GM10266 (cell line): ENCODE results near the gene FBXO48.

Source experiments
- DNase-seq: peaks from one replicate; pipeline ENCODE4 v3.0.0; 2012; ENCODE audit errors: extremely low spot score
- TF ChIP-seq, protein P1 (sequence below): IDR thresholded peaks from 2 replicates; pipeline ENCODE4 v1.5.1; 2012; ENCODE audit warnings: mild to moderate bottlenecking, low read depth; ENCODE audit not compliant: control insufficient read depth, insufficient read depth; ENCODE audit errors: missing control alignments

The FBXO48 gene

DNA sequence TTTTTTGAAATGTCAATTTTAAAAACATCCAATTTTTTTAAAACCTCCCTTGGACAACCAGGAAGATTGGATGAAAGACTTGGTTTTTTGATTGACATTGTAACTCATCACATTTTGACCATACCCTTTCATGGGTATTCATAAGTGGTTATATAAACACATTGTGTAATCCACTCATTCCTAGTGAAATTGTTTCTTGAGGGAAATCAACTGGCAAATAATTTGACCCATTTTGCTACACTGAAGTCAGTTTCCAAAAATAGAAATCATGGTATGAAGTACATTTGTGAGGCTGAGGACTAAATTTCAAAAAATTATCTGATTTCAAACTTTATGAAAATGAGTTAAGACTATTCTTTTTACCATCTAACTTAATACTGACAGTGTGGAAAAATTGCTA, 31.5 kb downstream of the FBXO48 start:
- DNase-seq, result no peak
- TF ChIP-seq, protein P1, sequence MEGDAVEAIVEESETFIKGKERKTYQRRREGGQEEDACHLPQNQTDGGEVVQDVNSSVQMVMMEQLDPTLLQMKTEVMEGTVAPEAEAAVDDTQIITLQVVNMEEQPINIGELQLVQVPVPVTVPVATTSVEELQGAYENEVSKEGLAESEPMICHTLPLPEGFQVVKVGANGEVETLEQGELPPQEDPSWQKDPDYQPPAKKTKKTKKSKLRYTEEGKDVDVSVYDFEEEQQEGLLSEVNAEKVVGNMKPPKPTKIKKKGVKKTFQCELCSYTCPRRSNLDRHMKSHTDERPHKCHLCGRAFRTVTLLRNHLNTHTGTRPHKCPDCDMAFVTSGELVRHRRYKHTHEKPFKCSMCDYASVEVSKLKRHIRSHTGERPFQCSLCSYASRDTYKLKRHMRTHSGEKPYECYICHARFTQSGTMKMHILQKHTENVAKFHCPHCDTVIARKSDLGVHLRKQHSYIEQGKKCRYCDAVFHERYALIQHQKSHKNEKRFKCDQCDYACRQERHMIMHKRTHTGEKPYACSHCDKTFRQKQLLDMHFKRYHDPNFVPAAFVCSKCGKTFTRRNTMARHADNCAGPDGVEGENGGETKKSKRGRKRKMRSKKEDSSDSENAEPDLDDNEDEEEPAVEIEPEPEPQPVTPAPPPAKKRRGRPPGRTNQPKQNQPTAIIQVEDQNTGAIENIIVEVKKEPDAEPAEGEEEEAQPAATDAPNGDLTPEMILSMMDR, result no peak

DNA sequence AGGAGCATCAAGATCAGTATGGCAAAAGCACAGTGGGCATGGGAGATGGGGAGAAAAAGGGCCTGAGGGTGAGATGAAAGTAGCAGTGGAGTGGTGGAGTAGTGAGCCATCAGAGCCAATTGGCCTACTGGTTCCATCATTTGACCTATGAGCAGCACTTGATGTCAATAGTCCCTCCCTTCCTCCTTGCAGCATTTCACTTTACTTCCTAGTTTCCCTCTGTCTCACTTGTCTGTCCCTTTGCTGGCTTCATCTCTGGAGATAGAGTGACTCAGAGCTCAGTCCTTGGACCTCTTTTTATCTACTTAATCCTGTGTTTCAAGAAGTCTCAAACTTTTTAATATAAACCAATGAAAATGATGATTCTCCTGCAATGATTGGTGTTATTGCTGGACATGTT, 32.1 kb downstream of the FBXO48 start:
- TF ChIP-seq, protein P1, result no peak
- no peak for DNase-seq

DNA sequence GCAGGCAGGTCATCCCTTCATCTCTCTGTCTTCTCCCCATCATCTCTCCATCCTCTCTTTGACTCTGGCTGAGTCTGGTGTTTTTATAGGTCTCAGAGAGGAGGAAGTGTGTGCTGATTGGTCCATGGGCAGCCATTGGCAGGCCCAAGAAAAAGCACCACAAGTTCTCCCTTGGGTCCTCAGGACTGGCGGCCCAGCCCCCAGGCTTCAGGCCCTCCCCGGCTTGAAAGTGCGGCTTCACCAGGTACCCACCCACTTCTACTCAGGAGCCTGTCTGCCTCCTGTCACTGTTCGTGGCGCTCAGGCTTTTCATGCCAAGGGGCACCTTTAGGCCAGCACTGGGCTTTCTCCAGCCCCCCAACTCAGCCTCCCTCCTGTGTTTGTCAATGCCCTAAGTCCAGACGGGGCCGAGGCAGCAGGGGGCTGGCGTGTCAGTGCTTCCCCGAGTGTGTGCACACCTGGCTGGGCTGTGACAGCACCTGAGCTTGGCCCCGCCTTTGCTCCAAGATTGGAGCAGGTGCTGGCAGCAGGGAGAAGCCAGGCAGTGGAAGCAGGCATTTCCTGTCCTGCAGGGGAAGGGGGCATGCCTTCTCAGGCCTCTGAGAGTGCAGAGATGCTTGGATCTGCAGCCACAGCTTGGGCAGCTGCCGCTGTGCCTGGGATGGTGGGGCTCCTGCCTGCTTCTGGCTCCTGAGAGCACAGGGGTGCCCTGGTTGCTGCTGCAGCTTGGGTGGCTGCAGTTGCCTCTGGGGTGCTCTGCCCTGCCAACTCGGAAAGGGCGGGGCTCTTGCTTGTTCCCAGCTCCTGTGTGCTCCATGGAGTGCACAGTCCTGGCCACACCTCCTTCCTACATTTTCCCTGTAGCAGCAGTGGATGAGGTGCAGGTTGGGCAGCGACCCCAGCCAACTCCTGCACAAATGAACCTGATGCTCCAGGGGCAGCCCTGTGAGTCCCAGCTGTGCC, 34.1 kb downstream of the FBXO48 start:
- DNase-seq, result no peak

DNA sequence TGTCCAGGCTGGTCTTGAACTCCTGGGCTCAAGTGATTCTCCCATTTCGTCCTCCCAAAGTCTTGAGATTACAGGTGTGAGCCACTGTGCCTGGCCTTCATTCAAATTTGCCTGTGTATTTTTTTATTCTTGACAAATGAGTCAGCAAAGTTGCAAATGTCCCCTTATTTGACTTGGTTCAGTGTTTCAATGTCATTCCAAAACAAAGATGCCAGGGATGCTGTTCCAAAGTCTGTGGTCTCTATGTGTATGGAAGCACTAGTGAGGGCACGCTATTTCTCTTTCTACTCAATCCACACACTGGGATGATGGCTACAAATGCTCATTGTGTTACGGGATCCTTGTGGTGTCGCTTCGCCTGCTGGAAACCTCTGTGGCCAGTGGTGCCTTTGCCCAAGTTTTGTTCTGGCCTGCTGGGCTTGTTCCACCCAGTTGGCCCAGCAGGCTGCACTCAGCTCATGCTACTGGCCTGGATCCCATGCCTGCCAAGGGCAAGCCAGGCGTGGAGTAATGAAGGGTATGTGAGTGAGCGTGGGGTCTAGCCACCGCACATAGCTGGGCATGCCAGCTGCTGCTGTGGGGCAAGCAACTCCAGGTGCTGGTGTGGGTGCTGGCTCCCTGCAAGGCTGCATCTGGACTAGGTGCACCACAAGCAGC, 35.6 kb downstream of the FBXO48 start:
- TF ChIP-seq, protein P1, result no peak
- DNase-seq, result no peak

More for the DNA sequence above, 34.1 kb downstream of the FBXO48 start:
- TF ChIP-seq, protein P1, result no peak

DNA sequence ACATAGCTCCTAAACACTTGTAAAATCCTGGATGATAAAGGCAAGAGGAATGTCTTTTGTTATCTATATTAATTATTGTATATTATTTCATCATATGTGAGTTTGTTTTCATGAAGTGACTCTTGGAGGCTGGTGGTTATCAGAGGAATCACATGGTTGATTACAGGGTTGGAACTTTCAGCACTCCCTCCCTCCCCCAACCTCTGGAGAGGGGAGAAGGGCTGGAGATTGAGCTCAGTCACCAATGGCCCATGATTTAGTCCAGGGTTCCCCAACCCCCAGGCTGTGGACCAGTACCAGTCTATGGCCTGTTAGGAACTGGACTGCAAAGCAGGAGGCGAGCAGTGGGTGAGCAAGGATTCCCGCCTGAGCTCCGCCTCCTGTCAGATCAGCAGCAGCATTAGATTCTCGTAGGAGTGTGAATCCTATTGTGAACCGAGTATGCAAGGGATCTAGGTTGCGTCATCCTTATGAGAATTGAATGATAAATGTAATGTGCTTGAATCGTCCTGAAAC, 37.7 kb downstream of the FBXO48 start:
- DNase-seq, result no peak
- TF ChIP-seq, protein P1, result no peak

DNA sequence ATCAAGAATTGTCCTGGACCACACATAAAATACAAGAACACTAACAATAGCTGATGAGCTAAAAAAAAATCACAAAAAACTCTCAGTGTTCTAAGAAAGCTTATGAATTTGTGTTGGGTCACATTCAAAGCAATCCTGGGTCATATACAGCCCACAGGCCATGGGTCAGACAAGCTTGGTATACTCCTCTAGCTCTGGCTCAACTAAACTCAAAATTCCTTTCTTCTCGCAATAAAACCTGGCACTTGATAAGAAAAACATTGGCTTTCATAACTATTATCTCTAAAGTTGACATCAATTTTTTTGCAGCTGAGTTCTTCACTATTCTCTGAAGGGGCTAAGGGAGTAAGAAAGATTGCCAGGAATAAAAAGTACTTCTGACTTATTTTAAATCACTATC, 38.3 kb downstream of the FBXO48 start:
- TF ChIP-seq, protein P1, result no peak
- no peak for DNase-seq
